ENCODE data around the gene FOS. TPM values are rescaled to one million over a fixed set of nuclear protein-coding genes. Genes with fewer than 3 reads are reported as not detected.

FOS gene
- total RNA-seq, 6 donors from 2014 or later = 386 to 1,146 (median 633) TPM

GRCh38 chr14:75254381-75254822, 24.2 kb upstream of the FOS start:
- WGBS, 2 donors = 51 to 64% methylated on average over 6 of the region's 6 CpGs
- Histone ChIP-seq H3K4me3 (no peak overlapping the region), H3K4me1 (peaks cover 16 to 24% (median 22%) of the 10 kb centered on the region in 4 donors), H3K27ac (peak overlapping the region; percentile 8 to 31 (median 20)), H3K27me3 (no peaks in the 10 kb centered on the region), H3K9me3 (no peaks in the 10 kb centered on the region), H3K36me3 (no peaks in the 10 kb centered on the region)
- TF ChIP-seq POLR2AphosphoS5 (IDR thresholded peaks at IDR 0.05) (no peak), EP300 (IDR thresholded peaks at IDR 0.05) (no peak), POLR2A (IDR thresholded peaks at IDR 0.05) (no peak)
- TF ChIP-seq, protein P1, sequence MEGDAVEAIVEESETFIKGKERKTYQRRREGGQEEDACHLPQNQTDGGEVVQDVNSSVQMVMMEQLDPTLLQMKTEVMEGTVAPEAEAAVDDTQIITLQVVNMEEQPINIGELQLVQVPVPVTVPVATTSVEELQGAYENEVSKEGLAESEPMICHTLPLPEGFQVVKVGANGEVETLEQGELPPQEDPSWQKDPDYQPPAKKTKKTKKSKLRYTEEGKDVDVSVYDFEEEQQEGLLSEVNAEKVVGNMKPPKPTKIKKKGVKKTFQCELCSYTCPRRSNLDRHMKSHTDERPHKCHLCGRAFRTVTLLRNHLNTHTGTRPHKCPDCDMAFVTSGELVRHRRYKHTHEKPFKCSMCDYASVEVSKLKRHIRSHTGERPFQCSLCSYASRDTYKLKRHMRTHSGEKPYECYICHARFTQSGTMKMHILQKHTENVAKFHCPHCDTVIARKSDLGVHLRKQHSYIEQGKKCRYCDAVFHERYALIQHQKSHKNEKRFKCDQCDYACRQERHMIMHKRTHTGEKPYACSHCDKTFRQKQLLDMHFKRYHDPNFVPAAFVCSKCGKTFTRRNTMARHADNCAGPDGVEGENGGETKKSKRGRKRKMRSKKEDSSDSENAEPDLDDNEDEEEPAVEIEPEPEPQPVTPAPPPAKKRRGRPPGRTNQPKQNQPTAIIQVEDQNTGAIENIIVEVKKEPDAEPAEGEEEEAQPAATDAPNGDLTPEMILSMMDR (IDR thresholded peaks at IDR 0.05) = no peak
- ATAC-seq (ENCODE audit: low FRiP score in 2 of 2) = peak in 1 of 2 donors; percentile 1
- DNase-seq = no peak

DNA sequence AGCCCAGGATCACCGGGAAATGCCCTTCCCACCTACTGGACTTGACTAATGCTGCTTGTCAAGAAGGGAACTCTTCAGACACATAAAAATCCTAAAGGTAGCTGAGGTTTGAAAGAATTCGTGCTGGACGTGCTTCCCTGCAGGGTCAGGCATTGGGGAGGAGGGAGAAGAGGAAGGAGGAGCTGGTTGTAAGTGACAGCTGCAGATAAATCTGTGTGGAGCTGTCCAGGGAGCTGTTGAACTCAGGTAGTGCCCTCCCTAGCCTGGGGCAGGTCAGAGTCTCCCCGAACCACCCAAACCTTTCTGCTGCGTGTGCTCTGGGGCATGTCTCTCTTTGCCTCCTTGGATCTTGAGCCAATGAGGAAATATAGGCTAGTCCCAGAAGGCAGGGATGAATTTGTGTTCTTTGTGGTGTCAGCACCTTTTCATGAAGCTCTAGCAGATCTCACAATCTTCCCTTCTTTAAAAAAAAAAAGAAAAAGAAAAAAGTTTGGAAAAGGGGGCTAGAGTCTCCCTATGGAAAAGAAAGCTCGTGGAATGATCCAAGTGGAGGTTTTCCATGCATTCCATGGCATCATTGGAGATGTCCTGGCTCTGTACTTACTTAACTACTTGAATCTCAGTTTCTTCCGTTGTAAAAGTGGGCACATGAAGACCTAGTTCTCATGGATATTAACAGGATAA, 23.6 kb upstream of the FOS start:
- WGBS, 2 donors = 40 to 49% methylated on average over 7 of the region's 7 CpGs
- no peak for DNase-seq
- Histone ChIP-seq H3K36me3 (no peaks in the 10 kb centered on the region), H3K4me1 (peaks cover 21 to 29% (median 26%) of the 10 kb centered on the region in 4 donors), H3K9me3 (no peaks in the 10 kb centered on the region), H3K27me3 (no peaks in the 10 kb centered on the region), H3K4me3 (no peak overlapping the region), H3K27ac (peak overlapping the region; percentile 8 to 31 (median 20))
- TF ChIP-seq POLR2AphosphoS5 (IDR thresholded peaks at IDR 0.05) (no peak), EP300 (IDR thresholded peaks at IDR 0.05) (no peak), POLR2A (IDR thresholded peaks at IDR 0.05) (no peak)
- TF ChIP-seq, protein P1 (IDR thresholded peaks at IDR 0.05) = no peak
- no peak for ATAC-seq (ENCODE audit: low FRiP score in 2 of 2)

GRCh38 chr14:75258079-75258802, 20.4 kb upstream of the FOS start:
- Histone ChIP-seq H3K36me3 (no peaks in the 10 kb centered on the region), H3K27ac (peak overlapping the region; percentile 91 to 98 (median 95)), H3K4me3 (peak overlapping the region in 3 of 4 donors; percentile 23 to 52 (median 44)), H3K27me3 (no peaks in the 10 kb centered on the region), H3K4me1 (peaks cover 21 to 29% (median 26%) of the 10 kb centered on the region in 4 donors), H3K9me3 (no peaks in the 10 kb centered on the region)
- peak in 1 of 2 donors; percentile 70 for DNase-seq
- peak in 1 of 2 donors; percentile 14 for ATAC-seq (ENCODE audit: low FRiP score in 2 of 2)
- 18 to 35% methylated on average over 5 to 12 of the region's 12 CpGs for WGBS, 2 donors
- peak in 2 of 4 donors; percentile 27 to 56 for TF ChIP-seq EP300 (IDR thresholded peaks at IDR 0.05)
- TF ChIP-seq, protein P1 (IDR thresholded peaks at IDR 0.05) = no peak
- TF ChIP-seq POLR2AphosphoS5 (IDR thresholded peaks at IDR 0.05) = peak in 1 of 2 donors; percentile 64
- TF ChIP-seq POLR2A (IDR thresholded peaks at IDR 0.05) = peak in 1 of 4 donors; percentile 36

- H3K27me3 ChIP-seq = no peaks in the 10 kb centered on the region
- peak; percentile 95 to 98 for ATAC-seq (ENCODE audit: low FRiP score in 2 of 2)
- H3K4me1 ChIP-seq = peaks cover 21 to 29% (median 26%) of the 10 kb centered on the region in 4 donors
- peak overlapping the region; percentile 9 to 52 (median 34) for H3K4me3 ChIP-seq
- DNase-seq = peak; percentile 99 to 100
- no peaks in the 10 kb centered on the region for H3K9me3 ChIP-seq
- TF ChIP-seq POLR2A (IDR thresholded peaks at IDR 0.05) (peak in 3 of 4 donors; percentile 21 to 87 (median 86)), POLR2AphosphoS5 (IDR thresholded peaks at IDR 0.05) (peak; percentile 89 to 91), EP300 (IDR thresholded peaks at IDR 0.05) (peak; percentile 61 to 95 (median 90))
- TF ChIP-seq, protein P1 (IDR thresholded peaks at IDR 0.05) = no peak
- 1 to 2% methylated on average over 20 to 40 of the region's 40 CpGs for WGBS, 2 donors
- H3K36me3 ChIP-seq = no peaks in the 10 kb centered on the region
- peak overlapping the region; percentile 91 to 98 (median 95) for H3K27ac ChIP-seq
These were observed 19.7 kb upstream of the FOS start for GRCh38 chr14:75258803-75259509.
